B cell (primary cell): ENCODE data around the gene CDK19.

Experiments used
- EZH2 ChIP-seq: IDR thresholded peaks from 2 replicates; pipeline ENCODE4 v1.6.1; 2012; ENCODE audit warnings: borderline replicate concordance, low read depth, mild to moderate bottlenecking, moderate library complexity, low read length; ENCODE audit not compliant: insufficient read depth, poor library complexity, severe bottlenecking
- TF ChIP-seq, protein P1 (sequence below): fragments of 200-600 bp; IDR thresholded peaks from one replicate; pipeline ENCODE4 v1.8.0; 2022; ENCODE audit warnings: antibody characterized with exemption, mild to moderate bottlenecking

DNA sequence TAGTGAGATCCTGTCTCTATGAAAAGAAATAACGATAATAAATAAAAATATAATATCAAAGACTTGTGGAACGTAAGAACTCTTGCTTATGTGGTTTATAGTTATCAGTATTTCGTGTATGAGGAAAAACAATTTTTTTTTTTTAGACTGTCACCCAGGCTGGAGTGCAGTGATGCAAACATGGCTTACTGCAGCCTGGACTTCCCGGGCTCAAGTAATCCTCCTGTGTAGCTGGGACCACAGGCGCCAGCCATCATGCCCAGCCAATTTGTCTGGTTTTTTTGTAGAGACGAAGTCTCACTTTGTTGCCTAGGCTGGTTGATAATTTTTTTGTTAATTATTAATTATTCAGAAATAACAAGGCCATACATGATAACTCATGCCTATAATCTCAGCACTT, 18.6 kb upstream of the CDK19 start:
- TF ChIP-seq, protein P1, sequence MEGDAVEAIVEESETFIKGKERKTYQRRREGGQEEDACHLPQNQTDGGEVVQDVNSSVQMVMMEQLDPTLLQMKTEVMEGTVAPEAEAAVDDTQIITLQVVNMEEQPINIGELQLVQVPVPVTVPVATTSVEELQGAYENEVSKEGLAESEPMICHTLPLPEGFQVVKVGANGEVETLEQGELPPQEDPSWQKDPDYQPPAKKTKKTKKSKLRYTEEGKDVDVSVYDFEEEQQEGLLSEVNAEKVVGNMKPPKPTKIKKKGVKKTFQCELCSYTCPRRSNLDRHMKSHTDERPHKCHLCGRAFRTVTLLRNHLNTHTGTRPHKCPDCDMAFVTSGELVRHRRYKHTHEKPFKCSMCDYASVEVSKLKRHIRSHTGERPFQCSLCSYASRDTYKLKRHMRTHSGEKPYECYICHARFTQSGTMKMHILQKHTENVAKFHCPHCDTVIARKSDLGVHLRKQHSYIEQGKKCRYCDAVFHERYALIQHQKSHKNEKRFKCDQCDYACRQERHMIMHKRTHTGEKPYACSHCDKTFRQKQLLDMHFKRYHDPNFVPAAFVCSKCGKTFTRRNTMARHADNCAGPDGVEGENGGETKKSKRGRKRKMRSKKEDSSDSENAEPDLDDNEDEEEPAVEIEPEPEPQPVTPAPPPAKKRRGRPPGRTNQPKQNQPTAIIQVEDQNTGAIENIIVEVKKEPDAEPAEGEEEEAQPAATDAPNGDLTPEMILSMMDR = no peak
- TF ChIP-seq EZH2 = no peak
